ENCODE data around the gene CORIN.

DNA sequence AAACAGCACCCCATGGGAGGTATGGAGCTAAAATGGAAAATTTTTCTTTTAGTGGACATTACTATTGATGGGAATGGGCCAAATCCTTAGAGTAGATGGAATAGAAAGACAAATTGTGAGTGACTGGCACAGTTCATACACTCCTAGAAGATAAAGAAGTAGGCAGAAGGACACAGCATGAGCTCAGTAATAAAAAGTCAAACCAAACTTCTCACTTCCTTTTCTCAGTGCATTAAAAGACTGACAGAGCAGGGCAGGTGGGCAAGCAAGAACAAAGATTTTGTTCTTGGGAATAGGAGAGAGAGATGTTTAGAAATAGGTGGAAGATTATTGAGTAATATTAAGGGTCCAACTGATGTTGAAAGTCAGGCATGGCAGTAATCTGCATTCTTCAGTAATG, 220.3 kb downstream of the CORIN start:
- TF ChIP-seq, protein P1, sequence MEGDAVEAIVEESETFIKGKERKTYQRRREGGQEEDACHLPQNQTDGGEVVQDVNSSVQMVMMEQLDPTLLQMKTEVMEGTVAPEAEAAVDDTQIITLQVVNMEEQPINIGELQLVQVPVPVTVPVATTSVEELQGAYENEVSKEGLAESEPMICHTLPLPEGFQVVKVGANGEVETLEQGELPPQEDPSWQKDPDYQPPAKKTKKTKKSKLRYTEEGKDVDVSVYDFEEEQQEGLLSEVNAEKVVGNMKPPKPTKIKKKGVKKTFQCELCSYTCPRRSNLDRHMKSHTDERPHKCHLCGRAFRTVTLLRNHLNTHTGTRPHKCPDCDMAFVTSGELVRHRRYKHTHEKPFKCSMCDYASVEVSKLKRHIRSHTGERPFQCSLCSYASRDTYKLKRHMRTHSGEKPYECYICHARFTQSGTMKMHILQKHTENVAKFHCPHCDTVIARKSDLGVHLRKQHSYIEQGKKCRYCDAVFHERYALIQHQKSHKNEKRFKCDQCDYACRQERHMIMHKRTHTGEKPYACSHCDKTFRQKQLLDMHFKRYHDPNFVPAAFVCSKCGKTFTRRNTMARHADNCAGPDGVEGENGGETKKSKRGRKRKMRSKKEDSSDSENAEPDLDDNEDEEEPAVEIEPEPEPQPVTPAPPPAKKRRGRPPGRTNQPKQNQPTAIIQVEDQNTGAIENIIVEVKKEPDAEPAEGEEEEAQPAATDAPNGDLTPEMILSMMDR (IDR thresholded peaks at IDR 0.05; ENCODE audit: low read depth, low read length, poor library complexity, severe bottlenecking): no peak
- no peak for TF ChIP-seq EZH2phosphoT487 (IDR thresholded peaks at IDR 0.05; ENCODE audit: borderline replicate concordance, low read length)
